GM19452 (cell line): ENCODE results near the gene PTPRJ.
"Not testable (repeated sequence)": the region's sequence is repeated elsewhere in the genome, so short reads cannot be mapped to it uniquely, and the experiment has no call there.

Experiments
- ATAC-seq: cut with Tn5 transposase; IDR thresholded peaks from one replicate; pipeline ENCODE4 v1.9.1; 2021; ENCODE audit not compliant: unreplicated experiment

Gene PTPRJ

DNA sequence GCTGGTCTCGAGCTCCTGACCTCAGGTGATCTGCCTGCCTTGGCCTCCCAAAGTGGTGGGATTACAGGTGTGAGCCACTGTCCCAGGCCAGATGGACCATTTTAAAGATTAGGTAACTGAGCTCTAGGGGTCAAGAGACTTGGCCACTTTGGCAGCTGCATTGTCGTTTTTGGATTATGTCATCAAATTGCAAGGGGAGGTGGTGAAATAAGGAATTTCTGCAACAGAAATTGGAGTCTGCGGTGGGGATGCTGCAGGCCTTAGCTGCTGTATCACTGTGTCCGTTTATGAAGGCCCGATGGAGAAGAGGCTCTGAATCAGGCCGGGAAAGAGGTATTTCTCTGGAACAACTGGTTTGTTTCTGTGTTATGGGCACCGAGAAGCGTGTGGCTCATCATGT is 34.6 kb downstream of the PTPRJ start:
- ATAC-seq = no peak

DNA sequence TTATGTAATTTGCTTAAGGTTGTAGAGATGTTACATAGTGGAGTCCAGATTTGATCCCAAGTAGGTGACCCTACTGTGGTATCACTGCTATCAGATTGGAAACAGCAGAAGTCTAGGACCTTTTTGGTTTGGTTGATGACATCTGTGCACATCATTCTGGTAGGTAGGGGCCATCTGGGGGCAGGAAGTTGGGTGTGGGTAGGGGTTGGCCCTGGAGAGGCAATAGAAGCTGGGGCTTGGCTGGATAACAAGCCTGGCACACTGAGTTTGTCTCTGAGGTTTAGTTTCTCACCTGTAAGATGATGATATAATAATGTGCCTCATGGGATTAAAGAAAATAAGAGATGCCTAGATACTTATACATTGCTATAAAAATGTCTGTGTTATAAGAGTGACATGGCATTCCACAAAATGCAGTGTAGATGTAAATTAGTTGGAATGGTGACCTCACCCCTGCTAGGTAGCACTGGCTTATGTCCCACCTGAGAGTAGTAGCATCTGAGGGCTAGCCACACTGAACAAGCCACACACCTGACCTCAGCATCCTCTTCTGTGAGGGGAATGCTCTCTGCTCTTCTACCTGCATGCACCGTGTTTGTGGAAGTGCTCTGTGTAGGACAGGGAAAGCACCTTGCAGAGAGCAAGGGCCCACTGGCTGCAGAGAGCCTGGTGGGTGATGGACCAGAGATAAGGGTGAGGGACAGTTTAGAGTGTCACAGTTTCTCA is 36.9 kb downstream of the PTPRJ start:
- no peak for ATAC-seq

DNA sequence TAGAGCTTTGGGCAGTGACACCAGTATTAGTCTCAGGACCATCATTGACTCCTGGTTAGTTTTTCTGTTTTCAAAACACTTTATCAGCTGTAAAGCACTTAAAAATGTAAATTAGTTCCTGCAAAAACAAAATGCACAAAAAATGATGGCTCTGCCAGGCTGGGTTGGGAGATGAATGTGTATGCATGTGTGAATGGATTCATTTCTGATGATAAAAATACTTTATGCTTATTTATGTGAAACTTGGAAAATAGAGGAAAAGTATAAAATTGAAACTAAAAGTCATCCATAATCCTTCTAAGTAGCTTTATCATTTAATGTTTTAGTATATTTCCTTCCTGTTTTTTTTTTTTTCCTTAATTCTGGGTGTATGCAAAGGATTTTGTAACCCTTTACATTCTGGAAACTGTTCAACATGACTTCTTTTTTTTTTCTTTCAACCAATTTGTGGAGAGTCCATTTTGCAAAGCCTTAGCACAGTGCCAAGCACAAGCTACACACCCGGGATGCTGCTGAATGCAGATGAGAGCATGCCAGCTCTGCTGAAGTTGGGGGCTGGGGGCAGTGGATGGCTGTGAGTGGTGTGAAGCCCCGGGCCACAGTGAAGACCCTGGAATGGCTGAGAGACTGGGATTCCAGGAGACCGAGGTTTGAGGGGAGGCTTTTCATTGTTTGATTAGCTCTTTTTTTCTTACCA is 37.6 kb downstream of the PTPRJ start:
- no peak for ATAC-seq

DNA sequence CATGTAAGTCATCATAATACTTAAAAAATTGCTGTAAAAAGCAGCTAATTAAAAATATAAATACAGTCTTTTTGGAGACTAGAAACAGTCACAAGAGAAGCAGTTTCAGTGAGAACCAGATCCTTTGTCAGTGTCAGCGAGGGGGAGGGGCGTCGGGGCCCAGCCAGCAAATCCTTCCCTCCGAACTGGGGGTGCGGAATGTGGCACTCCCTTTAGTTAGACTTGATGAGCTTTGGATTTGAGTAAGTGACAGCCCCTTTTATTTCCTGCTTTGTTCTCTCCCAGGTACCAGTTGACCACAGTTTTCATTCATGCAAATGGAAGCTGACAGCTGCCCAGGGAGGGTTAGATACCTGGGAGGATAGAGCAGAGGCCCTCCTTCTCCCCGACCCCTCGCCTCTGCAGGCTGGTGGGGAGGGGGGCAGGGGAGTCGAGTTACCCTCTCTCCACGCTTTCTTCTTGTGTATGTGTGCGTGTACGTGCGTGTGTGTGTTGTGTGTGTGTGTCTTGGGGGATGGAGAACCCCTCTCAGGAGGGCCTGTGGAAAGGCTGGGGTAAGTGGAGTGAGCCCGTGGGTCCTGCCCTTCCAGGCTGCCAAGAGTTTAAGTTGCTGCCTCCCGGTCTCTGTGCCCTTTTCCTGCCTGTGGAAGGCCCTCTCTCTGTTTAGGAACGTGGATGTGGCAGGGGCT is 38.3 kb downstream of the PTPRJ start:
- no peak for ATAC-seq

DNA sequence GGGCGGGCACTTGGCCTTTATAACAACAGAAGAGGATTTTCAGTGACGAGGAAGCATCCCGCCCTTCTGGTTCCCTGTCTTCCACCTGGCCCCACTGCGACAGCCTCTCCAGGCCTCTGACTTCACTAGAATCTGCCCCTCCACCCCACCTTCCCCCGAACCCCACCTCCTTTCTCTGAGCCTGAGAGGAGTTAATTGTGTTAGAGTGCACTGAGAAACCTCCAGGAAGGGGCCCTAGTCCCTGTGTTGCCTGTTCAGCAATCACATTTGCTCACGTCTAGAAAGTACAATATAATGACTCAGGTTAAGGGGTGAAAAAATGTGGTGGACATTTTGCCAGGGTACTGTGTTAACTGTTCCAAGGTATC is 38.8 kb downstream of the PTPRJ start:
- no peak for ATAC-seq

DNA sequence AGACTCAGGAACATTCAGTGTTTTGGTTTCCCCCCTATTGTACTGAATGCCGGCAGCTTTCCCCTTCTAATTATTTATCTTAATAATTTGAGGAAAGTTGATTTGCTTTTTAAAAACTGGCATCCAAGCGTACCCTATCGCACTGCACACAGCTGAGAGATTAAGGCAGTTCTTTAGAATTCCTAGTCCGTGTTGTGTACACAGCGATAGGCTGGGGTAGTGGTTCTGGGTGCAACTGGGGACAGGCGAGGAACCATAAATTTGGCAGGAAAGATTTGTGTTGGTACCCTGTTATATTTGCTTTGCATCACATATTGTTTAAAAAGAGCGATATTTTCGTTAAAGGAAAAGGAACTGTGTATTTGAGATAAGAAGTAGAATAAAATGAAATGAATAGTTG is 39.2 kb downstream of the PTPRJ start:
- ATAC-seq = no peak

DNA sequence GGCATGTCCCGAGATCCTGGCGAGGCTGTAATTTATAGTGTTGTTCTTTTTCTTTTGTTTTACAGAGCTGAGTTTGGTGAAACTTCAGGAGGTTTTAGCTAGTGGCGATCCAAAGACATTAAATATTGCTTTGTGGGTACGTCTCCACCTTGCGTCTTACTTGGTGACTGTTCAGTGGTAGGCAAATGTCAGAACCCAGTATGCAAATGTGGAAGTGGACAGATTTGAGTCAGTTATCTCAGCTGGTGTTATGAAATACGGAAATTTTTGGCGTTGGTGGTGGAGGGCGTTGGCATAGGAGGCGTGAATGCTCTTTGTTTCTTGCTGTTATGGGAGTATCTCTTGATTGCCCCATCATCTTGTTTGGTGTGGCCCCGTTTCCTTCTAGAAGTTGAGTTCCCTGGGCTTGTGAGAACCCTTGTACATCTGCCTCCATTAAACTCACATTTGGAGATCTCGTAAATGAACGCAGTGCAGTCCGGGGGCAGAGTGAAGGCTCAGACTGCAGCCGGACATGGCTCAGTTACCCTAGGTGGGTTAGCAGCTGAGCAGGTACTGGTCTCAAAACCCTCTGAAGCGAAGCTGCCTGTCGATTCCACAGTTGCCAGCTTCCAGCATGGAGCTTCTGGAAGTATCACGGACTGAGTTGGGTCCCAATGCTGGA is 39.9 kb downstream of the PTPRJ start:
- ATAC-seq = peak; percentile 86

DNA sequence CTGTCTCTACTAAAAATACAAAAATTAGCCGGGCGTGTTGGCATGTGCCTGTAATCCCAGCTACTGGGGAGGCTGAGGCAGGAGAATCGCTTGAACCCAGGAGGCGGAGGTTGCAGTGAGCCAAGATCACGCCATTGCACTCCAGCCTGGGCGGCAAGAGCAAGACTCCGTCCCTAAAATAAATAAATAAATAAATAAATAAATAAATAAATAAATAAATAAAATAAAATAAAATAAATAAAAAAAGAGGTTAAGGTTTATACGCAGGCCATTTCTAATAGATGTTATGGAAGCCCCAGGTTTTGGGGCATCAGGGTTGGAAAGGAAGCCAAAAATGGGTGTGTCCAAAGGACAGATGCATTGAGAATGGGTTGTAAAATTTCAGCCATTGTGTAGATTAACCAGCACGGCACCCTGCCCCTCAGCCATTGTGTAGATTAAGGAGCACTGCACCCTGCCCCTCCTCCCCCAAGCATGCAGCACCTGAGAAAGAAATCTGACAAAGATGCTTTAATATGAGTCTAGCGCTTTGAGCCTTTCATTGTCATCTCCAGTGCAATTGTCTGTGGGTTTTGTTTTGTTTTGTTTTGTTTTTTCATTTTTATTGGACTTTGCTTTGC is 41.0 kb downstream of the PTPRJ start:
- ATAC-seq = not testable (repeated sequence)

DNA sequence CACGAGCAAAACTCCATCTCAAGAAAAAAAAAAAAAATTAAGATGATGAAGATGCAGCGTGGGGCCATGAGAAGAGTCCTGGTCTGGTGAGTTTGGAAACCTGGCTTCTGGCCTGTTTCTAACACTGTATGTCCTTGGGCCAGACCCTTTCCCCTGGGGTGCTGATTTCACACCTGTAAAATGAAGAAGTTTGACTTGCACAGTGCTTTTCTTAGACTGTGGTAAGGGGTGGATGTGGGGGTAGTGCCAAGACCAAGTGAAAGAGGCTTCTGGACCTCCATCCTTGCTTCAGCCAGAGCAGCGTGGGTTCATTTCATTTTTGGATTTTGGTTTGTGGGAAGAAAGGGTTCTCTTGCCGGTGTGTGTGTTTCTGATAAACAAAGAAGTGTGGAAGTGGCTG is 42.1 kb downstream of the PTPRJ start:
- no peak for ATAC-seq

DNA sequence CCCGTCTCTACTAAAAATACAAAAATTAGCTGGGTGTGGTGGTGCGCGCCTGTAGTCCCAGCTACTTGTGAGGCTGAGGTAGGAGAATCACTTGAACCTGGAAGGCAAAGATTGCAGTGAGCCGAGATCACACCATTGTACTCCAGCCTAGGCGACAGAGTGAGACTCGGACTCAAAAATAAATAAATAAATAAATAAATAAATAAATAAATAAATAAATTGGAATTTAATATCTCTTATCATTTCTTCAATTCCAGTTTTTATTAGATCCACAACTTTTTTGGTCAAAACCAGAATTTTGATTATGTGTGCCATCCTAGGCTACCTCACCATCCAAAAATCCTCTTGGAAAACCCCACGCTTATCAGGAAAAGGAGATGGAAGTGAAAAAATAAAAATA is 43.2 kb downstream of the PTPRJ start:
- ATAC-seq = not testable (repeated sequence)

DNA sequence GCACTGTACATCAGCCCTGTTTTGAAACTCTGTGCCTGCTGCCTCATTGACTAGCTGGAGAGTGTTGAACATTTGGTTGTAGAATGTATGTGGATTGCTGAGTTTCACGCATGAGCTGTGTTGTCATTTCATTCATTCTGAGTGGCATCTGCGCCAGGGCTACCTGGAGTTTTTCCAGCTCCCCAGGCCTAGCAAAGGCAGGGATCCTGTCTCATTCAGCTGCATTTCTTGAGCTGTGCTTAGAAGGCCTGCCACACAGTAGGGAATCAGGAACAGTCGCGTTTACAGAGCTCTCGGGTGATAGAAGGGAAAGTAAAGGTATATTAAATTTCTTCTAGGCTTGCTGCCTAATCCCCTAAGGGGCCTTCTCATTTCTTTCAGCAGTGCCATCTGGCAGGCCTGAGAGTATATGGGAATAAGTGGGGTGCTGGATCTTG is 44.3 kb downstream of the PTPRJ start:
- ATAC-seq = no peak

DNA sequence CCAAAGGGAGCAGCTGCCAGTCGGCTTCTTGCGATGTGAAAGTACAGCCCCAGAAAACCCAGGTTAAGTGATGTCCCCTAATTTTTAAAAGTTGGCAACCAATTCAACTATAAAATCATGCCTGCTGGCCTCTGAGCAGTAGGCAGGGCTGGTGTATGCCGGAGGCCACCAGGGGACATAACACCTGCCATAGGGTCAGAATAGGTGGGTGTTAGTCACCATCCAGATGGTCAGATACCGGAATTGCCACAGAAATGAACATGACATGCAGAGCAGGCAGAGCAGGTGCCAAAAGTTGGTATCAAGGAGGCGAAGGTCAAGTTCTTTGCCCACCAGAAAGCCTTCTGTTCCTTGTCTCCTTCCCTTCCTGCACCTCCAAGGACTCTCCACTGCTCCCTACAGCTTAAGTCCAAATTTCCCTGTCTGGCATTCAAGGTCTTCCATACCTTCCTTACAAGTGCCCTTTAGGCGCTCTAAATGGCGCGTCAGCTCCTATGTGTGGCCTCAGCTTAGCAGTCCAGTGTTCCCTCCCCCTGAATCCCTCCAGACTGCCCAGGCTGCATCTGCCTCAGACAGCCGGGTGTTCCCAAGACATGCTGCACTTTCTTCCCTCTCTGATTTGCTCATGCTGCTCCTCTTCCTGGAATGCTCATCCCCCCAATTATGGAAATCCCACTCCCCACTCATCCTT is 45.1 kb downstream of the PTPRJ start:
- no peak for ATAC-seq

DNA sequence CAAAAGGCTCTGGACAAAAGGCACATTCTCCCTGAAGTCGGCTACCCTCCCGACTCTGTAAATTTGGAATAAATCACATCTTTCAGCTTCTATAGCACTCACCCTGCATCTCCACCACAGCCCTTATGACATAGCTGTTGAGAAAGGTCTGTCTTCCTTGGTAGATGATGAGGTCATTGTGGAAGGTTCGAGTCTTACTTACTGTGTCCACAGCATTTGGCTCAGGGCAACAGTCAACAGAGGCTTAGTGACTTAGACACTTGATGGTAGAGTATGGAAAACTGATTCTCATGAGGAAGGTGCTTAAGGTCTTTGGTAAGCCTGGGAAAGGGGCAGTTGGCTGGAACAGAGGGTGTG is 45.6 kb downstream of the PTPRJ start:
- ATAC-seq = no peak

DNA sequence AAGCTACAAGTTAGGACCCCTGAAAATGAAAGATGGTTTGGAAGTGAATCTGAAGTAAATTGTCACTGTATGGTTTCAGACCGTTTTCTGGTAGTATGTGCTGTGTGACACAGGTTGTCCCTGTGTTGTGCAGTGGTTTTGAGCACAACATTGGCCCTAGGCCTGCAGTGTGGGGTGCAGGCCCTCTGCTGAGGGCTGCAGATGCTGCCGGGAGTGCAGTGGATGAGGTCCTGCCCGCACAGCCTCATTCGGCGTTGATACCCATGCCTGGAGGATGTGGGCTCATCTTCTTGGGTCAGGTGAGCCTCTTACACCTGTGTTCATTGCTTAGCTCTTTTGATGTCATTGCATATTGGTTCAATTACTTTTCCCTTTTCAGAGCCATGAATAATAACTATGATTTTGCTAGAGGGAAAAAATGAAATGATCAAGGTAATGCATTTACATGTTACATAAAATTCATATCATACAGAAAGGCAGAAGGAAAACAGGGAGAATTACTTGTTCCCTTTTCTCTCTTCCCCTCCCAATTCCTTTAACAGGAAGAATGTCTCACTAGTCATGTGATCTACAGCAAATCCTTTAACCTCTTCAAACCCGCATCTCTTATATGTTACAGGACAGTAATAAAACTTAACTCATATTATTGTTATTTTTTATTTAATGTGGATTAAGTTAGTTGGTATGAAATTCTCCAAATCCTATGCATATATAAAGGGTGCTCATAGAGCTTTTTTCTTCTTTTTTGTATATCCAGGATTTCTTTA is 48.7 kb downstream of the PTPRJ start:
- no peak for ATAC-seq

DNA sequence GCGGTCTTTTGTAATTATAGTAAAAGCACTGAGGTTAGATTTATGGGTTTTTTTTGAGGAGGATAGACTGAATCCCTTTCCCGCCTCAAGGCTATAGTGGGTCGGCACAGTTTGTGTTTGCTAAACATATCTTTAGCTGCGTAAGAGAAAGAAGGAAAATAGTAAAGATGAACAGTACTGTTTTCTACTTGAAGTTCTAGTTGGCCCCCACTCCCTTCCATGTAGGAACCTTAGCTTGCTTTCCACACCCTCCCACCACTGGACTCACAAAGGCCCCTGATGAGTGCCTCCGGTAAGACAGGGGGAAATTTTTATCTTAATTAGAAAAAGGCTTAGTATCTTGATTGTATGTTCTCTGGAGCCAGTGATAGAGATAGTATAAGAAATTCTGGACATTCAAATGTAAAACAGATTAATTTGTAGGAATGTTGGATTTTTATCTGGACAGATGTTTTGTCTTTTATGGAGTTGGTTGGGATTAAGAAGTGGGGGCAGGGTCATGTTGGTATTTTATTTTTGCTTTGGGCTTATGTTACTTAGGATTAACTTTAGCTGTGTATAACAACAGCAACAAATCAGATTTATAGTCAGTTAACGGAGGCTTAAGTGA is 49.4 kb downstream of the PTPRJ start:
- ATAC-seq = no peak

DNA sequence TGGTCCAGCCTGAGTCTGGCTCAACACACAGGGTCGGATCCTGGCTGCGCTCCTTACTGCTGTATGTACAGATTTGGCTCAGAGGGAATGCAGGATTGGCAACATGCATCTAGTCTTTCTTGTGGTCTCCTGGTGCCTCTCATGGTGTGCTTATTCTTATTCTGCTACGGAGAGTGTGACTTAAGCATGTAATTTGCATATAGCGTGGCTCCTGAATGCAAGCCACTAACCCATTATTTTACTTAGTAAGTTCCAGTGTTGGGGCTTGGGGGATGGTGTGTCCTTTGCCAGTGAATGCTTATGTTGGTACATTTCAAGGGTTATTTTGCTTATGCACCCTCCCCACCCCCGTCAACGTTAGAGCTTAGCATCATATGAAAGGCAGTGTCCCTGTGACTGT is 51.2 kb downstream of the PTPRJ start:
- ATAC-seq = no peak

DNA sequence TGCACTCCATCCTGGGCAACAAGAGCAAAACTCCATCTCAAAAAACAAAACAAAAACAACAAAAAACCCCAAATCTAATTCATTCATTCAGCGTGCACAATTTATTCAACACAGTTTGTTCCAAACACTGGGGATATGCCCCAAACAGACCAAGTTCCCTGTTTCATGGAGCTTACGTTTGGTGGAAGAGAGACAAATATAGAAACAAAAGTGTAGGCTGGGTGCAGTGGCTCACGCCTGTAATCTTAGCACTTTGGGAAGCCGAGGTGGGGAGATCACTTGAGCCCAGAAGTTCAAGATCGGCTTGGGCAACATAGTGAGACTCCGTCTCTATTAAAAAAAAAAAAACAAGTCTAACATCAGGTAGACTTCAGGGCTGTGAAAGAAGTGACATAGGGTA is 52.4 kb downstream of the PTPRJ start:
- no peak for ATAC-seq

DNA sequence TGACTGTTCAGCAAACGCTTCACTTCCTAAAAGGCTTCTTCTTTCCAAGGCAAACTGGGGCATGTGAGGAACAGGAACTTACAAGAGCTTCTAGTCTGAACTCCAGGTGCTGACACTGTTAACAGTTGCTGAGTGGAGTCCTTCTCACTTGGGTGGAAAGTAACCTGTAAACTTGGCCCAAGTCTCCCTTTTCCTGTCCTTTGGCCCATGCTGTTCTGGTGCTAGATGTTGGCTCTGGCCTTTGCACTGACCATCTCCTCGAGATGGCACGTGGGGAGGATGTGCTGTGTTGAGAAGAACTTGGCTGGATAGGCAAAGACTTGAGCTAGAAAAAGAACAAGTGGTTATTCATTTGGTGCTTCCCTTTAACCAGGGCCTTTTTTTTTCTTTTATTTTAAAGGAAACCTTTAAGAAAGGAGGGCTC is 53.6 kb downstream of the PTPRJ start:
- no peak for ATAC-seq
